CD4-positive, alpha-beta T cell treated with Interleukin-2 at 100 ng/mL for 4 hours (primary cell): ENCODE measurements around the gene SFMBT2.

Experiments
- DNase-seq: peaks from one replicate; pipeline ENCODE4 v3.0.0-alpha.2; 2020; ENCODE audit warnings: low spot score

Gene SFMBT2

DNA sequence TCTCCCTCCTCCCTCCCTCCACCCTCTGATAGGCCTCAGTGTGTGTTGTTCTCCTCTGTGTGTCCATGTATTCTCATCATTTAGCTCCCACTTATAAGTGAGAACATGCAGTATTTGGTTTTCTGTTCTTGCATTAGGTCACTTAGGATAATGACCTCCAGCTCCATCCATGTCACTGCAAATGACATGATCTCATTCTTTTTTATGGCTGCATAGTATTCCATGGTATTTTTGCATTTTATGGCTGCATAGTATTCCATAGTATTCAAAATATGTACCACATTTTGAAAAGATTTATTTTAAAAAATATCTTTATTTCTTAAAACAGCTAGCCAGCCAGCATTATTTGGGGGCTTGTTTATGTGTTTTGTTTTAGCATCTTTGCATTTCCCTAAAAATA lies 275.6 kb downstream of the SFMBT2 start:
- no peak for DNase-seq

DNA sequence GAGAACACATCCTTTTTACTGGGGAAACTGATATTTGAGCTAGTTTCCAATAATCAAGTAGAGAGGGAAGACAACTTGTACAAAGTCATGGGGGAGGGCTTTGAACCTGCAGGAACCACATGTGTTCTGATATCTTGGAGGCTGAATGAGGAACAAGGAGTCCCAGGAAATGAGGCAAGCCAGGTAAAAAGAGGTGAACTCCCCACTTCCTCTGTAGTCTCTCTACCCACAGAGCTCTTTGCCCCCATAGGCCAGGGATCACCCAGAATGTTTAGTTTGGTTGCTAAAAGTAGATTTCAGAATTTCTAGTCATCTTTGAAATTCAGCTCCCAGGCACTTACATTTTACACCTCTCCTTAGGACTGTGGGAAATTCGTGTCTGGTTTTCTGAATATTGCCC lies 276.4 kb downstream of the SFMBT2 start:
- DNase-seq, result no peak

DNA sequence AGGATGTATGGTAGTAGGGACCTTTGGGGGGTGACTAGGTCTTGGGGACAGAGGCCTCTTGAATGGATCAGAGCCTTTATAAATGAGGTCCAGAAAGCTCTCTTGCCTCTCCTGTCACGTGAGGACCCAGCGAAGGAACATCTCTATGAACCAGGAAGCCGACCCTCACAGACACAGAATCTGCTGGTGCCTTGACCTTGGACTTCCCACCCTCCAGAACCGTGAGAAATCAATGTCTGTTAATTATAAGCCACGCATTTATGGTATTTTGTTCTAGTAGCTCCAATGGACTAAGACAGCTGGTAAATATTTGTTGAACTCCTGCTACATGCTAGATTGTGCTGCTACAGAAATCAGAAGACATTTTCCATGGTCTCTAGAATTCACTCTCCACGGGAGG lies 276.9 kb downstream of the SFMBT2 start:
- DNase-seq, result no peak

DNA sequence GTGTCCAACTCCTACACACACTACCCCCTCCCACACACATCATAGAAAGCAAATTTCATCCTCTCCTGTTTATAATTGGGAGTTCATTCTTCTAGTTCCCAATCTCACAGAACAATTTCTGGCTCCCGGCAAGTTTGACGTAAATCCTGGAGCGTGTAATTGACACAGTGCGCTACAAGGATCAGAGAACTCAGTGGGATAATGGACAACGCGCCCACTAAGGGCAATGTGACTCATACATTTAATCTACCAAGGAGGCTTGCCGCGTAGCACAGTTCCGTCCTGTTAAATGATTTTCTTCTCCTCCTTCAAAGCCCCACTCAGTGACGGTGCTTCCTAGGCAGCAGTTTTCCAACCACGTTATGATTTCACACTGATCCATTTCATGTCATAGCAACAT lies 277.6 kb downstream of the SFMBT2 start:
- no peak for DNase-seq

DNA sequence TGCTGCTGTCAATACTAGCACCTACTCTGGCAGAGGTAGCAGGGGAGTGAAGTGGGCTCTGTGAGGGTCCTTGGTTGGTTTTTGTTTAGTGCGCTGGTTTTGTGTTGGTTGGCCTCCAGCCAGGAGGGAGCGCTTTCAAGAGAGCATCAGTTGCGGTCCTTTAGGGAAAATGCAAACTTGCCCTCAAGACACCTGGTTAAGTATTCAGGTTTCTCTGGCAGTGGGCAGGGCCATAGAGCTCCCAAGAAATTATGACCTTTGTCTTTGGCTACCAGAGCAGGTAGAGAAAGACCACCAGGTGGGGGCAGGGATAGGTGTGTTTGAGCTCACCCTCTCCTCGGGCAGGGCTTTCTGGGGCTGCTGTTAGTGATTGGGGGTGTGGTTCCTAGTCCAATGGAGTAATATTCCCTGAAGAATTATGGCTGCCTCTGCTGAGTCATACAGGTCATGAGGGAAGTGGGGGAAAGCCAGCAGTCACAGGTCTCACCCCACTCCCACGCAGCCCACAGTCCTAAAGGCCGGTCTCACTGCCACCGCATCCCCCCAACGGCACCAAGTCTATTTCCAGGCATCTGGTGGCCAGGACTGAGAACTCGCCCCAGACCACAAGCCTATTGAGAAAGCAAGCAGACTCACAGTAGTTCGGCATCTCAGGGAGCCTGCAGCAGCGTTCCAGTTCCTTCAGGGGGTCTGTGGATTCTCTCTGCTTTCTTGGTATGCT lies 280.5 kb downstream of the SFMBT2 start:
- DNase-seq, result no peak

DNA sequence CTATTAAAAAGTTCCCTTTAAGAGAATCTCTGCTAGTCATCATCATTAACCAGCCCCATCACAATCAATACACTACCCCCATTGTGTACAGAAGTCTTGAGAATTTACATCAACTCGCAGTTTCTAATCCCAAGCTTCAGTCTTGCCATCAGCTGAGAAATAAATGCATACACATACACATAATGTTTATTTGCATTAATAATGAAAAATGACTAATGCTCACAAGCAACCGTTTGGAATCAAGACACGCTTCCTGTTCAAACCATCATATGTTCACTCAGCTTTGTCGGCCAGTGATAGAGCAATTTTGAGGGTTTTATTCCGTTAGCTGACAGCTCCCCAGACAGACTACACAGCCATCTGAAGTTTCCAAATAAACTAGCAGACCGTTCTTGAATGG lies 287.1 kb downstream of the SFMBT2 start:
- no peak for DNase-seq

DNA sequence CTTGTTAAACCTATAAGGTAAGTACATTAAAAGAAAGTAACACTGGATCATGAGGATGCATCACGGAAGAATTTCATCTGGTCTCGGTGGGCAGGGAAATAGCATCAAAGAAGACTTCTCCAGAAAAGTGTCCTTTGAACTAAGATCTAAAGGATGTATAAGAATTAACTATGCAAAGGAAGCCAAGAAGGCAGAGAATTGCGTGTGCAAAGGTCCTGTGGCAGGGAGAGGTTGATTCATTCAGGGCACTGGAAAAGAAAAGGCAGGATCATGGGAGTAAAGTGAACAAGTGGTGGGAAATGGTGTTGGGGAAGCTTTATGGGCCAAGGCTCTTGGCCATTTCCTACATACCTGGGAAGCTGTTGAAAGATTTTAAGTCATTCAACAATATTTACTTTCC lies 288.3 kb downstream of the SFMBT2 start:
- DNase-seq, result no peak

DNA sequence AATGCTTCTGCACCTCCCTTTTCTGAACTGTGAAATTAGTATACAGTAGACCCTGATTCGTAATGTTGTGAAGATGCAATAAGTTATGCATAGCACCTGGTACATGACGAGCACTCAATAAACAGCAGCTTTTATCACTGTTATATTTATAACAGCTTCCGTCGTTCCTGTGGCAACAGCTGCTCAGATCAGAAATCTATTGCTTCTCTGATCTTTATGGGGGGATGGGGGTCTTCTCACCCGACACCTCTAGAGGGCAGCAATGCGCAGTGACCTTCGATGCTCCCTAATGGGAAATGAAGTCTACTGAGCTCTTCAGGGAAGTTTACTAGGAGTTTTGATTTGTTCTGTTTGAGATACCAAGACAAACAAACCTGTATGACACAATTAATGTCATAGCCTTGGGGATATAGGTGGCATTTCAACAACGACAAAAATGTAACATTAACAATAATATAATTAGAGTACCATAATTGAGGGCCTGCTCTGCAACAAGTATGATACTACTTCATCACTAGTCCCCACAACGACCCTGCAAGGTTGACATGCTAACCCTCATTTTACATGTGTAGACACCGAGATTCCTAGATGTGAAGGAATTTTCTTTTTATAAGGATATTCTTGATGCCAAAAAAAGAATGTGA lies 289.6 kb downstream of the SFMBT2 start:
- DNase-seq, result peak; percentile 77

DNA sequence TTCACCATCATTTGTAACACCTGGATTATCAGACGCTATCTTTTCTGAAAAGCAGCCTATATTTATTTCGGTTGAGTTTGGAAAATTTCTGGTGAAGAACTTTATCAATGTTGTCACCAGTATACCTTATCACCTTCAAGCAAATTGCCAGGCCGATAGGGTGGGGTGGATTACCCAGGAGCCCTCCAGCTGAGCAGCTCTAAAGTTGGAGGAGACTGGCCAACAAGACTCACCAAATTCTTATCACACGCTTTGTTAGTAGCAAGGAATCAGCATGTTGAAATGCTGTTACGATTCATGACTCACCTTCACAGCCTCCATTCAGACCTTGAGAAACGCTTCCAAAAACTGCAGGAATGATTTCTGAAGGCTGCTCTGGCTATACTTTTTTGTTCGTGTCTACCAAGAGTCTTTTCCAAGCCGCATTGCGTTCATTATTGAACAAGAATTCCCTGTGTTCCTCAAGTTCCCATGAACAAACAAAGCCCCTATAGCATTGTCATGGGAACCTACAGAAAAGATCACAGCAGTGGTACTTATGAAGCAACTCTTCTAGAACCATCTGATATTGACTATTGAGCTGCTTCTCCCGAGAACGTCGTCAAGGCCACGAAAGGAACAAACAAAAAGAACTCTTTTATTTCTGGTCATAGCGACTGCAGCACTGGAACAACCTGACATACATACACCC lies 291.4 kb downstream of the SFMBT2 start:
- no peak for DNase-seq

DNA sequence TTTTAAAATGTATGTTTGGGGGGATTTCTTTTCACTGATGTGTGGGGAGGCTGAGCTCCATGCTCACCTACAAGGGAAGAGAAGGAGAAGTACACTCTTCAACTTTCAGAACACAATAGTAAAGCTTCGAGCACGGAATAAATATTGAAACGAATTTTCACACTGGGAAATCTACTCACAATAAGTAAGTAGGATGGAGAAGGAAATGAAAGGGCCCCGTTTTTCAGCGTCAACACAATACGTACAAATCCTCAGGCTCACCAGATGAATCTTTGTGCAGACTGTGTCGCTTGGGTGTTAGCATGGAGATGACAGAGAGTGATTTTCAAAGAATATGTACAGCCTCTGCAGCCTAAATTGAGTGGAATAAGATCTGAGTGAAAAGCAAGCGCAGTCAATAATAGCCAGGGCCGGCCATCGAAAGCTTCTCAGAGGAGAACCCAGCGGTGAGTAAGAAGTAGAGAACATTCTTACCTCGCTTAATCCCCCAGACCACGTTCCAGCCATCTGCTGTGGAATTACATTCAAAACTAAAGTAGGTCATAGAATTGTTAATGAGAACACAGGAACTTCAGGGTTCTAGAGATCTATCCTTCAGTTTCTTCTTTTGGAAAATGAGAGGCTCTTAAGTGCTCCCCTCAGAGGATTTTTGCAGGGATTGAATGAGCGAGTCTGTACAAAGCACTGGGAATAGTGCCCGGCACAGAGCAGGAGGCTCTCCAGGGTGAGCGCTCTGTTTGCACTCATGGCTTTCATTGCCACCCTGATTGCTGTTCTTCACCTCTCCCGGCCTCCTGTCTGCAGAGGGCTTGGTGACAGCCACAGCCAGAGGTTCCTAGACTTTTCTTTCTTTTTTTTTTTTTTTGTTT lies 292.8 kb downstream of the SFMBT2 start:
- no peak for DNase-seq

DNA sequence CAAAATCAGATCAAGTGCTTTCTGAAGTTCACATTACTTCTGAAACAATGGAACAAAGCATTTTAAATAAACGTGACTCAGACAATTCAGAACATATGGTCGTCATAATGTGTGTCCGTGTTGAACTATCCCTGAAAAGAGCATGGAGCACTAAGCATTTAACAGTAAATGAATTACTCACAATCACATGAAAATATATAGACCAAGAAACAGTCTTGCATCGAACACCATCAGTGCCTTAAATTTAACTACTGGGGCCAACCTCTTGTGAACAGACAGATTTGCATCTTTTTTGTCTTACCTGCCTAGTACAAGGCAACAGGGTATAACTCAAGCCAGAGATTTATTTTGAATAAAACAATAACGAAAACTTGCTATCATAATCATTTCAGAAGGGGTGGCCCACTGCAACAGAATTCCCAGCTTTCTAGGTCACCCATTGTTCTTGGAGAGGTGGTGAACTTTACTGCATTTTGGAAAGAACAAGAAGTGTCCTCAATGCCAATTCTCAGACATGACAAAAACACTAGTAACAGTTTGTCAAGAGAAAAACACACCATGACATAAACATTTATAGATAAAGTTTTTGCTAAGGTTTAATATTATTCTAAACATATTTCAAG lies 293.5 kb downstream of the SFMBT2 start:
- DNase-seq, result no peak

DNA sequence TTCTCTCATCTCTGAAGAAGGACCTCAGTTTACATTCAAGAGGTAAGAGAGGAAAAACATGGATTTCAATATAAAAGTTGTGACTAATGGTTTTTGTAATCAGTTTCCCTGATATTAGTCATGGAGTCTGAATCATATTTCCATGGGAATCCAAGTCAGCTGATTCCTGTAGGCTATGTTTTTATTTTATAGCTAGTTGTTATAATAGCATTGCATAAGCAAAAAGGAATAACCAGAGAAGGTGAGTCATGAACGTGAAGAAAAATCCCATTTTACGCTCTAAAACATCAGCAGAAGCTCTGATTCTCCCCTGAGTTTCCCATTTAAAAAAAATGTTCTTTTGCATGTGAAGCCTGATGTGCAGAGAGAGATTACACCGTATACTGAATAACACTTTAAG lies 299.3 kb downstream of the SFMBT2 start:
- no peak for DNase-seq

DNA sequence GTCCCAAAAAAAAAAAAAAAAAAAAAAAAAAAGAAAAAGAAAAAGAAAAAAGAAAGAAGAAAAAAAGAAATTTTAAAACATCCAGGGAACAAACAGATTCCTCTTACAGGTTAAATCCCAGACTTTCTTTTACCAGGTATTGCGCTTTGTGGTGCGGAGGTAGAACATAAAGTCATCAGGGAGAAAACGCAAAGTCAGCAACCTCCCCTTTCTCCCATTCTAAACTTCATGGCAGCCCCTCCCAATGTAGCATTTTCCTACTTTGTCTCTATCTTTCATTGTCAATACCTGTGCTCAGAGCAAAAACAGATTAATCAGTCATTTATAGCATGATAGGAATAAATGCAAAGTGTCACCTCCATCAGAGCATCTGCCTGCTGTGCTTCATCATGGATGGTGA lies 299.7 kb downstream of the SFMBT2 start:
- no peak for DNase-seq
